NOMO-1 treated with DMSO at 0.1 percent for 48 hours (cell line): ENCODE results near the gene SLC49A4.
A peak's percentile ranks its signal among the peaks of the same experiment; 100 is the strongest.

Source experiments
- DNase-seq: peaks from one replicate; lab custom pipeline; 2025; ENCODE audit not compliant: unreplicated experiment; lab: John Stamatoyannopoulos, UW

Gene SLC49A4

DNA sequence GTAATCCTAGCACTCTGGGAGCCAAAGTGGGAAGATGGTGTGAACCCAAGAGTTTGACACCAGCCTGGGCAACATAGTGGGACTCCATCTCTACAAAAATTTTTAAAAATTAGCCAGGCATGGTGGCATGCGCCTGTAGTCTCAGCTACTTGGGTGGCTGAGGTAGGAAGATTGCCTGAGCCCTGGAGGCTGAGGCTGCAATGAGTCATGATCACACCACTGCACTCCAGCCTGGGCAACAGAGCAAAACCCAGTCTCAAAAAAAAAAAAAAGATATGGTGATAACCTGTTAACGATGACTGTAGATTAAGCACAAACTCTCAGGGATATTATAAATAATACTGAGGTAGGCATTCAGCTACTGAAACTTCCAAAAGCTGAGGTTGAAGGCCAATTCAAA, 107.5 kb downstream of the SLC49A4 start:
- DNase-seq, result no peak

DNA sequence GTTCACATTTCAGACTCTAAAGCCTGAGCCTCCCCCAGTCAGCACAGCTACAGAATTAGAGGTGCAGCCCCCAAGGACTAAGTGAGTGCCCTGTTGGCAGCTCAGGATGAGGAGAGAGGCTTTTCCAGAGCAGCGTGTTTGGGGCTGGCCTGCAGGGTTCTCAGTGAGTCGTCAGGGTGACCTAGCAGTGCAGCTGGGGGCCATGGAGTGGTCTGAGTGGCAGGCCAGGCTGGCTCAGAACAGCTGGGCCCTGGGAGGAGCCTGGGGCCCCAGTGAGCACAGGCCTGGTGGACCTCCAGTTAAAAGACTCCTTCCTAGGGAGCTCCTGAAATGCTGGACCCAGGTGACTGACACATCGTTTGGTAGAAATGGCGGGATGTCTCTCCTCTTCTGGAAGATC, 108.3 kb downstream of the SLC49A4 start:
- DNase-seq, result no peak

DNA sequence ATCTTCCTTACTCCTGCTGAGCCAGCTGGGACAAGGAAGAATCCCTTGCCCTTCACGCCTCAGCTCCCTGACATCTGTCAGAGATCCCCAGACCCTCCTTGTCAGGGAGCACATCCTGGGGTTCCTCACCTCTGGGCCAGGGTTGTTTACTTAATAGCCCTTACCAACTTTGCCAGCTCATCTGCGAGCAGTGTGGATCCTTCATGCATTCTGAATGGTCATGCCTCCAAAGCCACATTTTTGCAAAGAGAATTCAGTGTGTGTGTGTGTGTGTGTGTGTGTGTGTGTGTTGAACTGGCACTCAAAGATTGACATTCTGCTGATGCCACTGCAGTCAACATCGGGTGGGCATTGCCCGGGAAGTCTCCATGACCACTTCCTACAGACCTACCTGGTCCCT, 112.6 kb downstream of the SLC49A4 start:
- DNase-seq, result no peak

DNA sequence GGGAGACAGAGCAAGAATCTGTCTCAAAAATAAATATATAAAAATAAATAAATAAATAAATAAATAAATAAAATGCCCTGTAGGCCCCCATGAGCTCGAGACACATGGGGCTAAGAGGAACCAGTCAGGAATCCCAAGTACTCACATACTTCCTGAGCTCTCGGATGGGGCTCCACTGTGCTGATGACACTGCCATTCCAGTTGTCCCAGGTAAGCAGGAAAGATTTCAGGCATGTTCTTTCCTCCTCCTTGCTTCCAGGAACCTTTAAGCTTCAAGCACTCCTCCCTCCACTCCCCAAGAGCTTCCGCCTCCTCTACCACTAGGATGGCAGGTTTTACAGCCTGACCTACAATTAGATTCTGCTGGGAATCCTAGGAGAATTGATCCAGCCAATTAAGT, 113.4 kb downstream of the SLC49A4 start:
- no peak for DNase-seq

DNA sequence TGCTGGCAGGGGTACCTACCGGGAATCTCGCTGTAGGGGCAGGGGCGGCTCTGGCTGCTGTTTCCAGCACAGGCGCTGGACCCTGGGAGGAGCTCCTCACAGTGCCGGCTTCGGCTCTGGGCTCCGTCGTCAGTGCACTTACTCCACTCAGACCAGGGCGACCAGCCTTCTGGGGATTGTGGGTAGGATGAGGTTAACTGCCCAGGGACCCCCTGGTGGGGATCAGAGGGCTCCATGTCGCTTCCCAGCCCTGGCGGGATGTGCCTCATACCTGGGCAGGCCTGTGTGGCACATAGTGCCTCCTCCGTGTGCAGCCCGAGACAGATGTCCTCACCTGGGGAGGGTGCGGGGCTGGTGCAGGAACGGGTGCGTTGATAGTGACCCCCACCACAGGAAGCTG, 117.0 kb downstream of the SLC49A4 start:
- no peak for DNase-seq

DNA sequence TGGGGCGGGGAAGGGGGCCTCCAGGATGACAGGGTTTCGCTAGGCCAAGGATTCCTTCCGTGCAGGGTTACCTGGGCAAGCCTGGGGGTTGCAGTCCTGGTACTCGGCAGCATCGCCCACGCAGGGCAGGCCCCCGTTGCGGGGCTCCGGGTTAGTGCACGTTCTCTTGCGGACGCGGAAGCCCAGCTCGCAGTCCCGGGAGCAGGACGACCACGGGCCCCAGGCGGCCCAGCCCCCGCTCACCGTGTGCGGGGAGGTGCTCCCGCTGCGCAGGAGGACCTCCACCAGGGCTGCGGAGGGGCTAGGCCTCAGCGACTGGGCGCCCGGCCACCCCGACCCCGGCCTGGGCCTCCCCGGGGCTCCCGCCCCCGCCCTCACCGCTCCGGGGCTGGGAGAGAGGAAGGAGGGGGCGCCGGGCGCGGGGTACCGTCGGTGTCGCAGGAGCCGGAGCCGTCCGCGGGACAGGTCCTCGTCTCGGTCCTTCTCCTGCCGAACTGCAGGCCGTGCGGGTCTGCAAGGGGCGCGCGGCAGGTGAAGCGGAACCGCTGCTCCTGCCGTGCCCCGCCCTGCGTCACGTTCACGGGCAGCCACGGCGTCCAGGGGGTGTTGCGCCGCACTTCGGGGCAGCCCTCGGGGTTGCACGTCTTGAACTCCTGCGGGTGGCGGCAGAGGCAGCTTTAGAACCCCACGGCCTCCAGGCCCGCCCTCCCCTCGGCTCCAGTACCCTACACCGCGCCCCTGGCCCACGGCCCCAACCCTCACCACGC, 118.1 kb downstream of the SLC49A4 start:
- no peak for DNase-seq

DNA sequence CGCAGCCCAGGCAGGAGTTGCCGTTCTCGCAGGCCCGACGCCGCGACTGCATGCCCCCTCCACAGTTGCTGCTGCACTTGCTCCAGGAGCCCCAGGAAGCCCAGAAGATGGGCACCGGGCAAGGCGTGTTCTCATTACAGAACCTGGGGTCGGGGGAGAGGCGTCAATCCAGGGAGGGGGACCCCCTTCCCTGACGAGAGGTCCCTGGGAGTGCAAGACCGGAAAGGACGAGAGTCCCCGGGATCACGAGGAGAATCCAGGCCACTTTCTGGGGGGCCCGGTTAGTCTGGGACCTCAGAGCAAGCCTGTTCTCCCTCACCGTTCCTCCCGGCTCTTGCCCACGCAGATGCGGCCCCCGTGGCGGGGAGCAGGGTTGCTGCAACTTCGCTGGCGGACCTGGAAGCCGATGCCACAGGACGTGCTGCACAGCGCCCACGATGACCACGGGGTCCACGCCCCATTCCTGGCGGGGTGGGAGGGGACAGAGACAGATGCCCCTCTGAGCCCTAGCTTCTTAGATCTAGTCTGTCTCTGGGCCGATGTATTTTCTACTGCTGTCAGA, 118.8 kb downstream of the SLC49A4 start:
- no peak for DNase-seq

DNA sequence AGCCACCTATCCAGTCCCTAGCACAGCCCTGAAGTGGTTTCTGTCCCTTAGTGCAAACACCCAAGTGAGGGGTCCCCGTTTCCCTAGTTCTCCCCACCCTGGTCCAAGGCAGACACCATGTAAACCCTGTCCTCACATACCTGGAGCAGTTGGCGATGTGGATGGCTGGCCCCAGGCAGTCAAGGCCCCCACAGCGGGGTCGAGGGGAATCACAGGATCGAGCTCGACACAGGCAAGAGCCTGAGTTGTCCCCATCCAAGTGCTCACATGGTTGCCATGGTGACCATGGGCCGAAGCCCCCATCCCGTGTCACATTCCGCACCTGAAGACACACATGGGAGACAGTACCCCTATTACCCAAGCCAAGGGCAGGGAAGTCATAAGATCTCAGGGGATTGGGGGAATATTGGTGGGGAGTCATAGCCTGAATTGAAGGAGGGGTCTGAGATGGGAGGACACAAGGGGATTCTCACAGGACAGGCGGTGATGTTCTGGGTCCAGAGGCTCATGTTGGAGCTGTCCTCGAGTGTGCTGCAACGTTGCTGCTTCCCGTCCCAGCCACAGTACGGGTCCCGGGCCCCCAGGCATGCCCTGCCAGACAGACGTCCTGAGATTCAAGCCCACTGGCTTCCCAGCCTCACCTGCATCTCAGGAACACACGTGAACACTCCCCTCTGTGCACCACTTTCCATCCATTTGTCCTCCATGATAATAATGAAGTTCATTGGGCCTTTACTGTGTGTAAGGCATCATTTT, 120.6 kb downstream of the SLC49A4 start:
- no peak for DNase-seq

DNA sequence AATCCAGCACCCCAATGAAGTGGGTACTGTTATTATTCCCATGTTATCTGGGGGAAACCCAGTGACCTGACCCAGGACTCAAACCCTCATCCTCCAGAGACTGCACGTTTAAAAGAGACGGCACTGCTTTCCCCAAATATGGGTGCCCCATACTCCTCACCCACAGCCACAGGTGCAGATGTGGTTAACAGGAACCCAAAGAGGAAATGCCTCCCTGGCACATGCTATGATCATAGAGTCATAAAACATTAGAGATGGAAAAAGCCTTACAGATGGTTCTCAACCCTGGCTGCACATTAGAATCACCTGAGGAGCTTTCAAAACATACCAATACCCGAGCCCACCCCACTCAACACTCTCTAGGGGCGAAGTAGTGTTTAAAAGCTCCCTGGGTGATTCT, 121.2 kb downstream of the SLC49A4 start:
- no peak for DNase-seq

DNA sequence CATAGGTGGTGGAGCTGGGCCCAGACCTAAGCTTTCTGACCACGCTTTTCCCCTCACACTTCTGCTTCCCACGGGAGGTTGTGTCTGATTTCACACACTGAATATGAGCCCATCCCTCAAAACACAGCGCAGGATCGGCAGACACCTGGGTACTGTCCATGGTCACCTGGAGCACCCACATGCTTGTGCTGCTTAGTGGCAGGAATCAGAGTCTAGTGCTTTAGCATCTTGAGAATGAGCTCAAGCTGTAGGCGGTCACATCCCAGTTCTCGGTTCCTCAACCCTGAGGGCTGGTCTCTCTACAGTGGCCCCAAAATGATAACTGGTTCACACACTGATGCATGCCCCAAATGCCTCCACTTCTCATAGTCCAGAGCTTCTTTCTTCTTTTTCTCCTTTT, 121.7 kb downstream of the SLC49A4 start:
- no peak for DNase-seq

DNA sequence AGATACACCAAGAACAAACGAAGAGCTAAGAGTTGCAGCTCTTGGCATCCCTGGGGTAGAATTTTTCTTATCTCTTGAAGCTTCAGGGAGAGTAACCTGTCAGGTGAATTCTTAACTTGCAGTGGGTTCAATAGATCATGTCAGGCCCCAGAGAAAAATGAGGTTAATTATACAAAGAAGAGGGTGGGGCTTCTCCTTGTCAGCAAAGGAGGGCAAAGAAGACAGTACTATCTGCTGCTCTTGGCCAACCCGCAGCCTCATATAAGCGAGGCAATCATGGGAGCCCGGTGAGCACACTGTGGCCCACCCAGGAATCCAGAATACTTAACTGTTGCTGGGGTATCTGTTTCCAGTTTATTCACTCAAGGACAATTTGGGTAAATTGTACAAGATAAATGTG, 122.5 kb downstream of the SLC49A4 start:
- no peak for DNase-seq

DNA sequence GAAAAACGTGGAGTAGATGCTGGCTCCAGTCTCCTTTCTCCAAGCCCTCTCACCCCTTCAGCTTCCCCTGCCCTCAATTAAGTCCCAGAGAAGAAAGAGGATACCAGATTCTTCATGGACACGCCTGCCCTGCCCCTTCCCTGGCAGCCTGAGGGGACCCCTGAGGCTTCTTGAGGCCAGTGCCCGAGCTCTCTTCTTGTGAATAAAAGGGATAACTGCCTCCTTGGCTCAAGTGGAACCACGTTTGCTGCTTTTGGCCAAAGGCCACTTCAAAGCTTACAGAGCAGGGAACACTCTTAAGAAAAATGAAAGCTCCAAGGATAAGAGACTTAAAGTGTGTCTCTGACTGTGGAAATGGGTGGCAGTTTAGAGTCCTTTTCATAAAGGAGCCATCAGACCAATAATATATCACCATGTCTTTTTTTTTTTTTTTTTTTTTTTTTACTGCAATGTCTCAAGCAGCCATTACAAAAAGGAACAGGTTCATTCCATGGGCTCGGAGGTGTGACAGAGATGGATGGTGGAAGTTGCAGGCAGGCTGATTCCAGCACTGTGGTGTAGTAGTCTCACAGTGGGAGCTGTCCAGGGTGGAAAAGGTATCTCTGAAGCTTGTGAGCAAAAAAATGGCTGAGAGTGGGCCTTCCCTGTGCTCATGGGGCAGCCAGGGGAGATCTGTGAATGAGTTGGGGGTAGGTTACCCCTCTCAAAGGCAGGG, 123.9 kb downstream of the SLC49A4 start:
- no peak for DNase-seq

DNA sequence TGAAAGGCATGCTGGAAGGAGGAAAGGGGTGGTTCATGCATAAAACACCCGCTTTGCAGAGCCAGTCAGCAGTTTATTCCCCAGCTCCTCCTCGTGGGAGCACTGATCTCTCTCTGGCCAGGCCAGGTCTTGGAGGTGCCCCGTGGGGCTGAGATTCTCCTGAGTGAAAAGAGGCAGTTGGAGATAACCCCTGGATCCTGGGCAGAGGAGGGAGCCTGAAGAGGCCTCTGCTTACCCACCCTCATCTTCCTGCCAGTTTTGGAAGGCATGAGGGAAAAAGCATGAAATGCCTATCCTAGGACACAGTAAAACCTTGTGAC, 124.4 kb downstream of the SLC49A4 start:
- DNase-seq, result no peak

DNA sequence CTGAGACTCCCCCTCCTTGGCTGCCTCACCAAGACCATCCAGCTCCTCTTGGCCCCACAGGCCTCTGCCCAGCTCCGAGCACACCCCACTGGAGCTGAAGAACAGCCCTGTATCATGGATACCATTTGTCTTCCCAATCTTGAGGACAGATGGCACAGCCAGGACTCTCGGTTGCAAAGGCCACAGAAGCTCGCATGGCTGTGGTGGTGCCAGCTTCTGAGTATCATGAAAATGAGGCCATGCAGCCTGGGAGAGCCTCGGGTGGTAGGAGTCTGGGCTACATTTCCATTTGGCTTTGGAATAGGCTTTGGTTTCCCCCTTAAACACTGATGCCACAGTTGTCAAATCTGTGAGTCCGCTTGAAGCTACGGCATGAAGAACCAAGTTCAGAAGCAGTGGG, 126.1 kb downstream of the SLC49A4 start:
- no peak for DNase-seq

DNA sequence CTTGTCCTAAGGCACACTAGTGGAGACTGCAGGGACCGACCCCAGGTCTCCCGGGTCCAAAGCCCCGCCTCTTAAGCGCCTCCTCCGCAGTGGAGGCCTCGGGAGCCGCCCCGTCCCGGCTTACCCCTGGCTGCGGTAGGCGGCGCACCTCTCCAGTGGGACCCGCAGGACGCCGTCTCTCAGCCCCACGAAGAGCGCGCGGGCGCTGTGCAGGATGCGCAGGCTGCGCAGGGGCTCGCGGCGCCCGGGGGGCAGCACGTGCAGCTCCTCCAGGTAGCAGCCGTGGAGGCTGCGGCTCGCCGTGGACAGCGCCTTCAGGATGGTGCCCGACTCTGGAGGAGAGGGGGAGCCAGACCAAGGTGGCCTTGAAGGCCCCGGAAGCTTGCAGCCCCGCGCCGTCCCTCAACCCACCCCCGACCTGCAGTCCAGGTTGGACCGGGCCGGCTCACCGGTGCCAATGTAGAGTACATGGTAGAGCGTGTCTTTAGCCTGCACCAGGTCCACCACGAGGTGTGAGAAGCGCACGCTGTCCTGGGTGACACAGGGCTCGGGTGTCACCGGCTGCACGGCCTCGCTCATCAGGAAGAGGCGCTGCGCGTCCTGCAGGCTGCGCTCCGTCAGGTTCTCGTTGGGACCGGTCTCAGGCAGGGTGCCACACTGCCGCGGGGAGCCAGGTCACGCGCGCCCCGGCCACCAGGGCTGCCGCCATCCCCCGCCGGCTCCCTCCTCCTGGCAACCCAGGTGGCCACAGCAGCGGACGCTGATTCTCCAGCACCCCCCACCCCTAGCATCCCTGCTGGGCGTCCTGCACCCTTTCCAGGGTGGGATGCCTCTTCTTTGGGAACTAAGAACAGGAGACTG, 127.2 kb downstream of the SLC49A4 start:
- peak; percentile 41 for DNase-seq

DNA sequence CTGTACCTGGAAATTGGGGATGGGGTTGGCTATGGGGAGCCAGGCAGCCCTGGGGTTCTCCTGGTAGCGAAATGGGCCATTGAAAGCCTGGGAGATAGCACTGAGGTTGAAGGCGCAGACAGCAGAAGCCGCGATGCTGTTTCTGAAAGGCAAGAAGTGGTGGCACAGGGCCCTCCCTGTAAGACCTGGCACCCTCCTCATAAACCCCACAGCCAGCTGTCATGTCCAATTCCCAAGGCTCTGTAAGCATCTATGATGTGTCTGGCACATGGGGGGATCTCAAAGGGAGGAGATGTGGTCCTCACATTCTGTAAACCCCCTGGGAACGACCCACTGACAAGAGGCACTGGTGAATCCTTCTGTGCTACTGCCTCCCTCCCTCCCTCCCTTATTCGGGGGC, 128.7 kb downstream of the SLC49A4 start:
- DNase-seq, result no peak

DNA sequence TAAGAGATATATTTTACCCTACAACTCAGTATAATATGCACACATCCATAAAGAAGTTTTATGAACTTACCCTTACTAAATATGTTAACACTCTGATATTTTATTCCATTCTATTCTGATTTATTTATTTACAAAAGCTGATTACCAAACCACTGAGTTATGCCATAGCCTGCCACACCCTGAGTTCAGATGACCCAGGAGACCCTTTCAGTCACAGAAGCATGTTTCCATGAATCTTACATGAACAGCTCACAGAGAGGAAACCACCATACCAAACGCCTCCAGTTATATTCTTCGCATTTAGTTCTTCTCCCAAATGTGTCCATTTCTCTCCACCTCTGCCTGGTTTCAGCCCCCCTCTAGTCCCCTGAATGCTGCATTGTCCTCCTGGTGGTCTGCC, 129.2 kb downstream of the SLC49A4 start:
- DNase-seq, result no peak

DNA sequence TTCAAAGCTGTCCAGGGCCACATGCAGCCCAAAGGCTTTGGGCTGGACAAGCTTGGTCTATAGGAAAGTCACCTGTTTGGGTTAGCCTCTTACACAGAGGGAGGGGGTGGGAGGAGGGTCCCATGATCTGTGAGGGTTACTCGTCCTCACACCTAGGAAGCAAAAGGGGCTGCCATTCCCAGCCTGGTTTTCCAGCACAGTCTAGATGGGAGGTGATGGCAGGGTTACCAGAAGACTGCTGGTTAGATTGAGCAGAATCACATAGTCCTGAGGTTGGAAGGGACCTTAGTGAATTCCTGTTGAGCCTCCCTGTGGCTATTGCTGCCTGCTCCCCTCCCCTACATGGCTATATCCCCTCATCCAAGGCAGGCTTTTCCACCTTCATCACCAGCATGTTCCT, 130.9 kb downstream of the SLC49A4 start:
- no peak for DNase-seq

DNA sequence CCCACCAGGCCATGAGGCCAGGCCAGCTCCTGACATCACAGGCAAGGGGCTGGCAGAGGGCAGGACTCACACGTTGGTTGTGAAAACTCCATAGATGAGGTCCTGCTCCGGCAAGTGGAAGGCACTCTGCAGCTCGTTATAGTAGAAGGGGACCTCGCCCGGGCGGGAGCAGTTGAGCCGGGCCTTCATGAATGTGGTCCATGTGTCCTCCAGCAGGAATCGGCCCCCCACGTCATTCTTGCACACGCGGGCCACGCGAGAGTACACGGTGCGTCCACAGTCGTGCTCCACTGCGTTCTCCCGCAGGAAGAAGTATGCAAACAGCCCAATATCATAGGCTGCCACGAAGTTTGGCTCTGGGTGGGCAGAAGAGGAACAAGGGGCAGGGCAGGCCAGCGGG, 131.5 kb downstream of the SLC49A4 start:
- no peak for DNase-seq

DNA sequence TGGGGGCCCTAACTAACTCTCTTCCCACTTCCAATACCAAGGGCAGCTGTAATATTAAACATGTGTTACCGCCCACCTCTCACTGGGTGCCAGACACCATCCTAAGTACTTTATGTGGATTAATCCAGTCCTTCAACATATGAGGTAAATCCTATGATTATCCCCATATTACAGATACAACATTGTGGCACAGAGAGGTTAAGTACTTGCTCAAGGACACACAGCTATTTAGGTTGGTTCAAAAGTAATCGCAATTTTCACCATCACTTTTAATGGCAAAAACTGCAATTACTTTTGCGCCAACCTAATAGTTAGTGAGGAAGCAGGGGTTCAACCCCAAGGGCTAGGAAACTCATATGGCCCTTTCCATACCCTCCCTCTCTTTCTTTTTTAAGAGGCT, 131.9 kb downstream of the SLC49A4 start:
- DNase-seq, result no peak

DNA sequence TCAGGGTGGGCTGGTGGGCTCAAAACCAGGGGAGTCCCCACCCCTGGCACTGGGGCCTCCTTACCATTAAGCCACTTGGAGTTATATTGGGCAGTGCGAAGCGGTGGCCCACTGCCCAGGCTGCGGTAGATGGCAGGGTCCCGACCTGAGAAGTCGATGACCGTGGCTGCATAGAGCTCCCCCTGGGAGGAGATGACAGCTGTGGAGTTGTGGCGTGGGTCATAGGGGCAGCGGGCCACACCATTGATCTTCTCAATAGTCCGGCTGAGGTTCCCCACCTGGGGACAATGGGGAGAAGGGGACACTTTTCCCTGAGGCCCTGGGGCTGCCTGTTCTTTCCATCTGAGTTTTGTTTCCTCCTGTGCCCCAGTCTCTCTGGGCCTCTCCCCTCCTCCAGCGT, 132.9 kb downstream of the SLC49A4 start:
- no peak for DNase-seq
